Esophagus muscularis mucosa (tissue), 2 donors: ENCODE data around the gene BARX1.

ENCODE experiments used
- POLR2A ChIP-seq: fragments of 450-650 bp; IDR thresholded peaks from one replicate; pipeline ENCODE4 v1.6.1; 2017; ENCODE audit warnings: antibody characterized with exemption, moderate library complexity, mild to moderate bottlenecking, low read depth
- POLR2AphosphoS5 ChIP-seq, 2 donors: sonication (generic); formaldehyde crosslinking; IDR thresholded peaks; one replicate each; pipeline ENCODE4 v1.6.1; 2017; ENCODE audit warnings: antibody characterized with exemption in 2 of 2

DNA sequence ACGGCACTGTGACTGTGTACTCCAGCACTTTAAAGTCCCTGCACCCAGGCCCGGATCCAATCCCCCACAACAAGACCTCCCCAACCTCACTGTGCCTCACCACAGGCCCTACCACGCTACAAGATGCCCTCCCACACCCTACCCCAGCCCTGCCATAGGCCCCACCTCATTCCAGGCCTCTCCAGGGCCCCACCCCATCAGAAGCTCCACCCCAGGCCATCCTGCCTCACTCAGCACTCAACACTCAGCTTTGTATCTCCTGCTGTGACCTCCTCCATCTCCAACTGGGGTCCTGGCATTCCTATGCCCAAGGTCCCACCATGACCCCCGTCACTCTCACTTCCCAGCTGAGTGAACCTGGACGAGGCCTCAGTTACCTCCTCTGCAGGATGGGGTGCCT, 38.8 kb downstream of the BARX1 start:
- no peak for TF ChIP-seq POLR2A
- no peak for TF ChIP-seq POLR2AphosphoS5 (IDR thresholded peaks at IDR 0.05)
